ENCODE data around the gene CNOT8.

- no peak for TF ChIP-seq CTCF (IDR thresholded peaks at IDR 0.05)
- TF ChIP-seq ZFX (IDR thresholded peaks at IDR 0.05; ENCODE audit: borderline replicate concordance), result no peak
These were observed 22.2 kb upstream of the CNOT8 start for GRCh38 chr5:154836225-154836624.

Data from 22Rv1 (cell line).